ENCODE data around the gene LINGO4.

- TF ChIP-seq CTCF (conservative IDR thresholded peaks at IDR 0.05 in 1 of 2, IDR thresholded peaks at IDR 0.05 in 1 of 2; ENCODE audit: low read depth in 1 of 2, low read length in 2 of 2) (no peak), EZH2 (IDR thresholded peaks at IDR 0.05; ENCODE audit: low read length, missing control alignments) (no peak)
These were observed 17.2 kb upstream of the LINGO4 start for GRCh38 chr1:151822404-151822803.
